NCI-H345 treated with DMSO at 0.1 percent for 48 hours (cell line): ENCODE measurements around the gene TARBP1.
"Not testable (repeated sequence)": the region's sequence is repeated elsewhere in the genome, so short reads cannot be mapped to it uniquely, and the experiment has no call there.

ENCODE experiments used
- DNase-seq: peaks from one replicate; lab custom pipeline; 2025; ENCODE audit not compliant: unreplicated experiment; lab: John Stamatoyannopoulos, UW

TARBP1 gene

GRCh38 chr1:234504969-234505768, 26.2 kb upstream of the TARBP1 start:
- DNase-seq: no peak

GRCh38 chr1:234504251-234504650, 25.3 kb upstream of the TARBP1 start:
- DNase-seq: not testable (repeated sequence)

- DNase-seq: no peak
Observed at GRCh38 chr1:234503193-234504050, 24.4 kb upstream of the TARBP1 start.

GRCh38 chr1:234502785-234503184, 23.8 kb upstream of the TARBP1 start:
- no peak for DNase-seq

DNA sequence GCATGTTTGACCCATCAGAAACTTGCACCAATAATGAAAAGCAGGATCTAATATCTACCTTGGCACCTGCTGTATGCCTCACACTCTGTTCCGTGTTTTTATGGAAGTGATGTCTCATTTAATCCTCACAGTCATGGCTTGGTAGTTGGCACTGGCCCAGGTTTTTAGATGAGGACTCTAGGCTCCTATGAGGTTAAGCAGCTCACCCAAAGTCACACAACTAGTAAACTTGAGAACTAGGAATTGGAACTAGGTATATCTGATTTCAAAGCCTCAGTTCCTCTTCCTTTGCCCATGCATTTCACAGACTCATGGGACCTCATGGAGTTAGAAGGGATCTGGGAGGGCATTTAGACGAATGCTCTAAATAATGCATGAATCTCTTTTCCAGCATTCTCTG, 21.3 kb upstream of the TARBP1 start:
- peak; percentile 45 for DNase-seq

- no peak for DNase-seq
Observed at GRCh38 chr1:234499943-234500245, 20.9 kb upstream of the TARBP1 start.

- peak; percentile 67 for DNase-seq
Observed at GRCh38 chr1:234499119-234499942, 20.4 kb upstream of the TARBP1 start.

DNA sequence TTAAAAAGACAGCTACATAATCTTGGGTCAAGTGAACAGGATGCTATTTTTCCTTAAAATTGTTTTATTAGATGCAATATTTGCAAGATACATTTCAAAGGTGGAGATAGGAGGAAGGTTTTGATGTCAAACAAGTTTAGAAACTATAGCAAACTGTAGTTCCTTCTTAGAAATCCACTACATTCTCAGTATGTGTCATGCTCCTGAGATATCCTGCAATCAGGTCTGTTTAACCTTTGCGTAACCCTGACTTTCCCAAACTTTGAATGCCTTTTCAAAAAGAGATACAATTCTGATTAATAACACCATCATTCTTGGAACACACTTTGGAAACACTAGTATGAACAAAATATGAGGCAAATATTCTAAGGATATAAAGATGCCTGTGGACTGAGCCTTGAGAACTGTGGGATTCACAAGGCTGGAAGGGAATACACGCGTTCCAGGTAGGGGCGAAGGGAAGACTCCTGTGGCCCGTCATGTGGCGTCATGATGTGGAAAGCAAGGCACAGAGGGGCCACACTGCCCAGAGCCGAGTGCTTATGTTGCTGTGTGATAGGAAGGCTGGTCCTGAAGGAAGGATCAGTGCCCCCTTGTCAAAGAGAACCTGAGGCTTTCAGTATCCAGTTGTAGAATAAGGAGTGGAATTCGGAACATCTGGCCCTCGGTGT, 19.6 kb upstream of the TARBP1 start:
- no peak for DNase-seq

DNA sequence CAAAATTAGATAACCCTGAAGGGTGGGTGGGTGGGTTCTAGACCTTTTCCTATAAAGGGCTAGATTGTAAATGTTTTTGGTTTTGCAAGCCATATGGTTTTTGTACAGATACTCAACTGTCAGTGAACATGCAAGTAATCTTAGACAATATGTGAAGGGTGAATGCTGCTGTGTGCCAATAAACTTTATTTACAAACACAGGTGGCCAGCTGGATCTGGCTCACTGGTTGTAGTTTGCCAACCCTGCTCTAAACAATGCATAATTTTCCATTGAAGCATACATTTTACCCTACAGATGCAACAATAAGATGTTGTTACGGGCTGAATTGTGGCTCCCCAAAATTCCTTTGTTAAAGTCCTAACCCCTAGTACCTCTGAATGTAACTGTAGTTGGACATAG, 18.6 kb upstream of the TARBP1 start:
- DNase-seq: no peak

DNA sequence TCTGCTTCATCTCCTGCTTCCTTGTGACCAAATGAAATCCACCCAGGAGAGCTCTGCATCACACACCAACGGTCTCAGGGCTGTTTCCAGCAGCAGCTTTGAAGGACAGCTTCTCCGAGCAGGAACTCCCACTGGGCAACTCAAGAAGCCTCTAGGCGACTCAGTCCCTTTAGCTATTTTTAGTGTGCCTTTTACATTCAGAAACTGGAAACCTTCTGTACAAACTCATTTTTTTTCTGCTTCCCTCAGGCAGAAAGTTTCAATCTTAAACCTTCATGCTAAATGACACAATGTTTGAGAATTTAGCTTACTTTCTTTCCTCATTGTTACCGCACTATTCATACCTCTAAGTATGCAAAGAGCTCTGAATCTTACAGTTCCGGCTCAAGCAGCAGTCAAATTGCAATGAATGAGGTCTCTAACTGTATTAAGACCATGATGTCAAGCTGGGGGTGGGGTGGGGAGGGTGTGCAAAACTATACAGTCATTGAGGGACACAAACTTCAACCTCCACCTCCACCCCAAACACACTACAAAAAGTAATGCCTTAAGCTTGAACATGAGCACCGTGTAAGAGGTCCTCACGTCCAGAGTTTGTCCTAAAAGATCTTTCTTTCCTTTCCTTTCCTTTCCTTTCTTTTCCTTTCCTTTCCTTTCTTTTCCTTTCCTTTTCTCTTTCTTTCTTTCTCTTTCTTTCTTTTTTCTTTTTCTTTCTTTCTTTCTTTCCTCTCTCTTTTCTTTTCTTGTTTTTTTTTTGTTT, 16.4 kb upstream of the TARBP1 start:
- no peak for DNase-seq

GRCh38 chr1:234494049-234494448, 15.1 kb upstream of the TARBP1 start:
- DNase-seq: no peak

GRCh38 chr1:234490793-234491479, 12.0 kb upstream of the TARBP1 start:
- DNase-seq: no peak

DNA sequence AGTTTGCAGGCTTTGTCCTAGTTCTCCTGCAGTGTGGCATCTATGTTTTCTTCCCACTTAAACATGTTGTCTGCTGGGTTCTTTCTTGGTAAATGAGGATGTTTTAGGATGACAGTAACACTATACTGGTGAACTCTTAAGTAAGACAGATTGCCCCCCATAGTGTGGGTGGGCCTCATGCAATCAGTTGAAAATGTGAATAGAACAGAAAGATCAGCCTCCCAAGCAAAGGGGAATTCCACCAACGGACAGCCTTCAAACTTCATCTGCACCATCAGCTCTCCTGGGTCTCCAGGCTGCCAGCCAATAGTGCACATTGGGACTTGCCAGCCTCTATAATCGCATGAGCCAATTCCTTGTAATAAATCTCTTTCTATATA, 10.7 kb upstream of the TARBP1 start:
- DNase-seq: no peak

DNA sequence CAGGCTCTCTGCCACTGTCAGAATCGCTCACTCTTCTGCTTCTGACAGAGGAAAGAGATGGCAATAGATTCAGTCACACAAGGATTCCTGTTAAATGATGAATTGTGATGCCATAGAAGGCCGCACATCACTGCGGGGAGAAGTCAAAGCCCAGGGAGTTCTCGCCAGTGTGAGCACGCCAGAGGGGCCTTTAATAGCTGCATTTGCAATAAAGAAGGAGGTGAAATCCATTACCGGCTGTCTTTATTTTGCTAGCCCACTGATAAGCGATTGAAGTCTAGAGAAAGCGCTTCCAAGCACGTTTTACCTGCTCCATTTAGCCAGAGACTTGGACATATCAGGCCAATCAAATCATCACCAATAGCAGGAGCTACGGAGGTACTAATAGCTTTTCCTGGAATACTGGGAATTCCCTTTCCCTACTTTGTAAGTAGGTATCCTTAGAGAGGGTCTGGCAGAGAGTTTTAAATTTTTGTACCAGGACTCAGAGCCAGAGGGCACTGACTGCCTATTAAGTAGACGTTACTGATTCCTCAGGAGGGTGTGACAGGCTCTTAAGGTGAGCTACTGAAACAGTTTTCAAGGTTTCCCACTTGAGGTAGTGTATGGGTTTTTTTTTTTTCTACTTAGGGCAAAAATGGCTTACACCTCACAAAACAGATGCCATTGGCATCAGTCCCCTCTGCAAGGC, 10.2 kb upstream of the TARBP1 start:
- DNase-seq: no peak

- DNase-seq: no peak
Observed at GRCh38 chr1:234488054-234489006, 9.4 kb upstream of the TARBP1 start.

DNA sequence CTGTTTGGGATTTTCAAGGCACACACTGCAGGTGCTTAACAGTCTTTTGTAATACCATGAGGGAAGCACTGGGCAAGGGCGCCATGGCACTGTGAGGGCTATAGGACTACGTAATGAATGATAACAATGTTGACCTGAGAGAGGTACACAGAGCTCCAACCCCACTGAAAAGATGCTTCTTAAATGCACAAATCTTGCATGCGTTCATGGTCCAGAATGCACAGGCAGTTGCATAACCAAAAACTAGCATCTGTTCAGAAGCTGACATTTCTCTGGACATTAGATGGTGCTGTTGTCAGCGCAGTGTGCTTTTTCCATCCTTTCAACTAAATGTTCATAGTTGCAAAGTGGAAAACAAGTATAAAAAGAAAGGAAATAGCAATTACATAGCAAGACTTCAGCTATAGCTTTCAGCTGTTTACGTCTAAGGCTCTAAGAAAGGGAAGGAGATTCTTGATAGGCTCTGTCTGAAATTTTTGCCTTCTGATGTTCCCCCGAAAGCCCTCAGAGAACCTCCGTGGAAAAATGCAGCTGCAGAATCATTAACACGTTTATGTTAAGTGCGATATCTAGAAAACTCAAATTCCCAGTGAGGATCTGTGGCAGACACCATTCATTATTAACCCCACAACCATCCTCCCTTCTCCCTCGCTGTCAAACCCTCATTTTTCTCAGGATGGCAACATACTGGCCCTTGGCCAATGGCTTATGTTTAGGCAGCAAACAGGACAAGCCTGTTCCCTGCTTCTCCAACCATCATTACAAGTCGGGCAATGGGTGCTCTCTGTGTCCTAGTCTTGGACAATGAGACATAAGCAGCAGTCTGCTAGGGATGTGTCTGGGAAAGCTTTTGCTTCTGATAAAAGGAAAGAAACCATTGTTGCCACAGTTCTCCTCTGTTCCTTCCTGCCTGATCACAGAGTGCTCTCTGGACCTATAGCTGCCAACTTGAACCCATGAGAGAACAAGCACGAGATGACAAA, 8.2 kb upstream of the TARBP1 start:
- DNase-seq: no peak
